Keratinocyte (primary cell): Measurements from ENCODE around the gene AGRN. TPM values are rescaled to one million over a fixed set of nuclear protein-coding genes. Genes with fewer than 3 reads are reported as not detected.
"Not testable (repeated sequence)": the region's sequence is repeated elsewhere in the genome, so short reads cannot be mapped to it uniquely, and the experiment has no call there.

Source experiments
- DNase-seq: peaks from one replicate; pipeline ENCODE4 v3.0.0-alpha.2; 2011; ENCODE audit warnings: low read depth, missing footprints, low spot score
- FAIRE-seq: peaks from 2 replicates; lab custom pipeline; 2011; peaks lifted over from hg19 to GRCh38; lab: Jason Lieb, UNC
- H2AFZ ChIP-seq: 2 replicates; pipeline ENCODE4 v1.6.0; 2012; ENCODE audit warnings: low read length, control low read depth, inconsistent platforms; ENCODE audit not compliant: control insufficient read depth
- H3K27ac ChIP-seq: 2 replicates; pipeline ENCODE4 v1.5.1; 2011; ENCODE audit warnings: low read length; ENCODE audit not compliant: control insufficient read depth, insufficient read depth
- H3K27me3 ChIP-seq: 3 replicates; pipeline ENCODE4 v1.6.0; 2011; ENCODE audit warnings: low read length; ENCODE audit not compliant: control insufficient read depth, insufficient read depth; ENCODE audit errors: extremely low read depth
- H3K36me3 ChIP-seq, 2 experiments: 2 replicates in 1 of 2; 3 replicates in 1 of 2; pipeline ENCODE4 v1.5.1; 2011; ENCODE audit warnings: low read length in 2 of 2, mild to moderate bottlenecking in 1 of 2; ENCODE audit not compliant: control insufficient read depth in 2 of 2, insufficient read depth in 2 of 2; ENCODE audit errors: extremely low read depth in 1 of 2
- H3K4me1 ChIP-seq: 3 replicates; pipeline ENCODE4 v1.5.1; 2011; ENCODE audit warnings: low read length; ENCODE audit not compliant: control insufficient read depth, insufficient read depth; ENCODE audit errors: extremely low read depth
- H3K4me2 ChIP-seq: 3 replicates; pipeline ENCODE4 v1.6.0; 2011; ENCODE audit warnings: low read depth, low read length; ENCODE audit not compliant: control insufficient read depth, insufficient read depth; ENCODE audit errors: extremely low read depth
- H3K4me3 ChIP-seq, 3 experiments: fragments of 200-600 bp in 1 of 3; sonication (generic) in 1 of 3; 2 replicates in 2 of 3; 3 replicates in 1 of 3; pipeline ENCODE4 v1.5.1; 2011 to 2016; ENCODE audit warnings: low read length in 3 of 3, mild to moderate bottlenecking in 3 of 3, control low read depth in 2 of 3, inconsistent platforms in 1 of 3, low read depth in 1 of 3, mixed read lengths in 1 of 3, mixed run types in 1 of 3, moderate library complexity in 1 of 3; ENCODE audit not compliant: control insufficient read depth in 2 of 3, insufficient read depth in 2 of 3; ENCODE audit errors: extremely low read depth in 1 of 3
- H3K79me2 ChIP-seq: 2 replicates; pipeline ENCODE4 v1.6.0; 2012; ENCODE audit warnings: low read length; ENCODE audit not compliant: control insufficient read depth, insufficient read depth
- H3K9ac ChIP-seq: 3 replicates; pipeline ENCODE4 v1.6.0; 2011; ENCODE audit warnings: low read length; ENCODE audit not compliant: control insufficient read depth, insufficient read depth; ENCODE audit errors: extremely low read depth
- H3K9me1 ChIP-seq: 3 replicates; pipeline ENCODE4 v1.6.0; 2011; ENCODE audit warnings: low read length; ENCODE audit not compliant: control insufficient read depth, insufficient read depth; ENCODE audit errors: extremely low read depth
- H3K9me3 ChIP-seq: 2 replicates; pipeline ENCODE4 v1.5.1; 2012; ENCODE audit warnings: low read depth, low read length; ENCODE audit not compliant: control insufficient read depth
- H4K20me1 ChIP-seq: 3 replicates; pipeline ENCODE4 v1.6.0; 2011; ENCODE audit warnings: low read length; ENCODE audit not compliant: control insufficient read depth, insufficient read depth; ENCODE audit errors: extremely low read depth
- CTCF ChIP-seq, 3 experiments: IDR thresholded peaks in 1 of 3; conservative IDR thresholded peaks in 1 of 3; optimal IDR thresholded peaks in 1 of 3; 2 replicates in 2 of 3; 3 replicates in 1 of 3; pipeline versions ENCODE3 to v1.5.1; 2011; ENCODE audit warnings: low read length in 3 of 3, mild to moderate bottlenecking in 3 of 3, moderate library complexity in 2 of 3, control low read depth in 1 of 3, inconsistent platforms in 1 of 3; ENCODE audit not compliant: insufficient read depth in 2 of 3; ENCODE audit errors: extremely low read depth in 1 of 3
- EZH2 ChIP-seq: IDR thresholded peaks from one replicate; pipeline ENCODE4 v1.6.1; 2012; ENCODE audit warnings: inconsistent platforms, mild to moderate bottlenecking, low read length, moderate library complexity
- dilution Hi-C: fragments of 300-500 bp; cut with MboI; formaldehyde crosslinking; loops from one replicate; pipeline ENCODE4 v1.7.0; 2020; ENCODE audit warnings: low sequenced_read_pairs; ENCODE audit not compliant: extremely low pct_ligation_motif_present
- polyA plus RNA-seq, 5 experiments: library from polyadenylated mRNA; depleted of rRNA in 3 of 5; stranded (reverse) in 3 of 5; stranded (forward) in 1 of 5; unstranded in 1 of 5; fragments of >200 nt; gene quantifications; 1 replicate in 1 of 5; 2 replicates in 3 of 5; 3 replicates in 1 of 5; pipeline versions ENCODE4 v1.2.1 to v1.2.3, GENCODE V29; 2011 to 2012; ENCODE audit warnings: missing spikeins in 2 of 5, low read depth in 1 of 5, low replicate concordance in 1 of 5

The AGRN gene
- polyA plus RNA-seq, 1 donor (not counting 4 experiments of a cell fraction or from before 2014, with no cell fraction given), result 72.4 TPM

GRCh38 chr1:993379-993995 lies 26.4 kb upstream of the AGRN start:
- peaks cover 21% of the 10 kb centered on the region for H3K27me3 ChIP-seq

GRCh38 chr1:994546-994945 lies 25.4 kb upstream of the AGRN start:
- DNase-seq, H3K4me1 ChIP-seq, H3K27ac ChIP-seq, H3K4me3 ChIP-seq, FAIRE-seq, H3K4me2 ChIP-seq, H3K79me2 ChIP-seq, H3K36me3 ChIP-seq, H3K9me1 ChIP-seq, H3K9ac ChIP-seq, dilution Hi-C loops, H3K9me3 ChIP-seq, H4K20me1 ChIP-seq, H2AFZ ChIP-seq: not testable (repeated sequence)
- H3K27me3 ChIP-seq, result peaks cover 29% of the 10 kb centered on the region

More at GRCh38 chr1:993379-993995, 26.4 kb upstream of the AGRN start:
- Histone ChIP-seq H3K4me3 (no peak overlapping the region), H4K20me1 (peaks cover 5% of the 10 kb centered on the region), H3K9me1 (no peaks in the 10 kb centered on the region), H3K79me2 (no peaks in the 10 kb centered on the region), H3K27ac (no peak overlapping the region), H3K4me2 (no peak overlapping the region), H3K9me3 (no peaks in the 10 kb centered on the region), H3K9ac (no peak overlapping the region), H3K4me1 (no peaks in the 10 kb centered on the region), H3K36me3 (no peaks in the 10 kb centered on the region), H2AFZ (no peak overlapping the region)
- DNase-seq (no peak), FAIRE-seq (no peak)
- TF ChIP-seq EZH2 (no peak), CTCF (optimal IDR thresholded peaks at IDR 0.05 in 1 of 3, IDR thresholded peaks at IDR 0.05 in 1 of 3, conservative IDR thresholded peaks at IDR 0.05 in 1 of 3; ENCODE audit: extremely low read depth in 1 of 3, insufficient read depth in 2 of 3, low read length in 3 of 3) (no peak)
- dilution Hi-C loops, result no loop called here
